Measurements from ENCODE around the gene NLN. TPM values are rescaled to one million over a fixed set of nuclear protein-coding genes. Genes with fewer than 3 reads are reported as not detected.

NLN gene
- total and polyA plus RNA-seq, 4 donors, result 13.4 to 26.4 (median 19.1) TPM

DNA sequence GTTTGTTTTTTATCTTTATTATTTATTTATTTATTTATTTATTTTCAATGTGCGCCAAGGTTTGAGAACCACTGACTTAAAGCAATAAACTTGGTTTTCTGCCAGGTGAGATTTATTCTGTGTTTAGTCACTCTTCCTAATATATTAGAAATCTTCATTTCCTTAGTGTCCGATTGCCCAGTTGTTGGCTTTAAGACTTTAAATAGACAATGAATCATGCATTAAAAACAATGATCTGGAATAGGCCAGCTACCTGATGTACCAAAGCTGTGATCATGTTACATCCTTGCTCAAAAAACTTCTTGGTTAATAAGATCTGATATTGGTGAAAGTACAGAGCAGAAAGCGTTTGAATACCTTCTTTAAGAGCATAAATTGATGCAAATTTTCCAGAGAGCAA, 152.2 kb downstream of the NLN start:
- no peak for TF ChIP-seq HNF4G (IDR thresholded peaks at IDR 0.05)
- no peak for TF ChIP-seq RAD21 (IDR thresholded peaks at IDR 0.05)
- TF ChIP-seq, protein P1, sequence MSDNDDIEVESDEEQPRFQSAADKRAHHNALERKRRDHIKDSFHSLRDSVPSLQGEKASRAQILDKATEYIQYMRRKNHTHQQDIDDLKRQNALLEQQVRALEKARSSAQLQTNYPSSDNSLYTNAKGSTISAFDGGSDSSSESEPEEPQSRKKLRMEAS (IDR thresholded peaks at IDR 0.05), result no peak
- TF ChIP-seq, protein P2, sequence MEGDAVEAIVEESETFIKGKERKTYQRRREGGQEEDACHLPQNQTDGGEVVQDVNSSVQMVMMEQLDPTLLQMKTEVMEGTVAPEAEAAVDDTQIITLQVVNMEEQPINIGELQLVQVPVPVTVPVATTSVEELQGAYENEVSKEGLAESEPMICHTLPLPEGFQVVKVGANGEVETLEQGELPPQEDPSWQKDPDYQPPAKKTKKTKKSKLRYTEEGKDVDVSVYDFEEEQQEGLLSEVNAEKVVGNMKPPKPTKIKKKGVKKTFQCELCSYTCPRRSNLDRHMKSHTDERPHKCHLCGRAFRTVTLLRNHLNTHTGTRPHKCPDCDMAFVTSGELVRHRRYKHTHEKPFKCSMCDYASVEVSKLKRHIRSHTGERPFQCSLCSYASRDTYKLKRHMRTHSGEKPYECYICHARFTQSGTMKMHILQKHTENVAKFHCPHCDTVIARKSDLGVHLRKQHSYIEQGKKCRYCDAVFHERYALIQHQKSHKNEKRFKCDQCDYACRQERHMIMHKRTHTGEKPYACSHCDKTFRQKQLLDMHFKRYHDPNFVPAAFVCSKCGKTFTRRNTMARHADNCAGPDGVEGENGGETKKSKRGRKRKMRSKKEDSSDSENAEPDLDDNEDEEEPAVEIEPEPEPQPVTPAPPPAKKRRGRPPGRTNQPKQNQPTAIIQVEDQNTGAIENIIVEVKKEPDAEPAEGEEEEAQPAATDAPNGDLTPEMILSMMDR (IDR thresholded peaks at IDR 0.05; ENCODE audit: low read depth, low read length, missing input control), result no peak
- TF ChIP-seq HNF4A (conservative IDR thresholded peaks at IDR 0.05), result no peak
- TF ChIP-seq RXRA (IDR thresholded peaks at IDR 0.05), result no peak
- TF ChIP-seq JUND (IDR thresholded peaks at IDR 0.05), result no peak
- TF ChIP-seq SP1 (IDR thresholded peaks at IDR 0.05), result no peak
- TF ChIP-seq TAF1 (conservative IDR thresholded peaks at IDR 0.05), result no peak
- TF ChIP-seq, protein P3, sequence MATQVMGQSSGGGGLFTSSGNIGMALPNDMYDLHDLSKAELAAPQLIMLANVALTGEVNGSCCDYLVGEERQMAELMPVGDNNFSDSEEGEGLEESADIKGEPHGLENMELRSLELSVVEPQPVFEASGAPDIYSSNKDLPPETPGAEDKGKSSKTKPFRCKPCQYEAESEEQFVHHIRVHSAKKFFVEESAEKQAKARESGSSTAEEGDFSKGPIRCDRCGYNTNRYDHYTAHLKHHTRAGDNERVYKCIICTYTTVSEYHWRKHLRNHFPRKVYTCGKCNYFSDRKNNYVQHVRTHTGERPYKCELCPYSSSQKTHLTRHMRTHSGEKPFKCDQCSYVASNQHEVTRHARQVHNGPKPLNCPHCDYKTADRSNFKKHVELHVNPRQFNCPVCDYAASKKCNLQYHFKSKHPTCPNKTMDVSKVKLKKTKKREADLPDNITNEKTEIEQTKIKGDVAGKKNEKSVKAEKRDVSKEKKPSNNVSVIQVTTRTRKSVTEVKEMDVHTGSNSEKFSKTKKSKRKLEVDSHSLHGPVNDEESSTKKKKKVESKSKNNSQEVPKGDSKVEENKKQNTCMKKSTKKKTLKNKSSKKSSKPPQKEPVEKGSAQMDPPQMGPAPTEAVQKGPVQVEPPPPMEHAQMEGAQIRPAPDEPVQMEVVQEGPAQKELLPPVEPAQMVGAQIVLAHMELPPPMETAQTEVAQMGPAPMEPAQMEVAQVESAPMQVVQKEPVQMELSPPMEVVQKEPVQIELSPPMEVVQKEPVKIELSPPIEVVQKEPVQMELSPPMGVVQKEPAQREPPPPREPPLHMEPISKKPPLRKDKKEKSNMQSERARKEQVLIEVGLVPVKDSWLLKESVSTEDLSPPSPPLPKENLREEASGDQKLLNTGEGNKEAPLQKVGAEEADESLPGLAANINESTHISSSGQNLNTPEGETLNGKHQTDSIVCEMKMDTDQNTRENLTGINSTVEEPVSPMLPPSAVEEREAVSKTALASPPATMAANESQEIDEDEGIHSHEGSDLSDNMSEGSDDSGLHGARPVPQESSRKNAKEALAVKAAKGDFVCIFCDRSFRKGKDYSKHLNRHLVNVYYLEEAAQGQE (IDR thresholded peaks at IDR 0.05), result no peak
- no peak for TF ChIP-seq YY1 (IDR thresholded peaks at IDR 0.05)
- no peak for TF ChIP-seq FOXA2 (IDR thresholded peaks at IDR 0.05)
- TF ChIP-seq, protein P4, sequence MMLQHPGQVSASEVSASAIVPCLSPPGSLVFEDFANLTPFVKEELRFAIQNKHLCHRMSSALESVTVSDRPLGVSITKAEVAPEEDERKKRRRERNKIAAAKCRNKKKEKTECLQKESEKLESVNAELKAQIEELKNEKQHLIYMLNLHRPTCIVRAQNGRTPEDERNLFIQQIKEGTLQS (IDR thresholded peaks at IDR 0.05), result no peak
- TF ChIP-seq FOXA1 (IDR thresholded peaks at IDR 0.05), result no peak
- TF ChIP-seq GABPA (IDR thresholded peaks at IDR 0.05 in 1 of 2, conservative IDR thresholded peaks at IDR 0.05 in 1 of 2), result no peak
- 92% methylated on average over 3 of the region's 3 CpGs for WGBS
- DNase-seq (ENCODE audit: low spot score), result no peak
- no peak overlapping the region for H3K4me3 ChIP-seq (ENCODE audit: low read depth in 1 of 3, low read length in 3 of 3)
- H3K4me1 ChIP-seq (ENCODE audit: control insufficient read depth in 4 of 4, insufficient read depth in 4 of 4, low read length in 3 of 4), result no peaks in the 10 kb centered on the region
- H3K9ac ChIP-seq (ENCODE audit: low read depth in 1 of 2, low read length in 2 of 2), result no peak overlapping the region
- H3K27ac ChIP-seq (ENCODE audit: low read depth in 1 of 2, low read length in 2 of 2), result no peak overlapping the region
- H3K36me3 ChIP-seq (ENCODE audit: control insufficient read depth in 4 of 4, insufficient read depth in 3 of 4, low read depth in 1 of 4, low read length in 3 of 4), result no peaks in the 10 kb centered on the region
- no peaks in the 10 kb centered on the region for H3K27me3 ChIP-seq (ENCODE audit: control insufficient read depth in 4 of 4, insufficient read depth in 4 of 4, low read length in 3 of 4)
- H3K9me3 ChIP-seq (ENCODE audit: control insufficient read depth in 4 of 4, low read length in 3 of 4), result no peaks in the 10 kb centered on the region

DNA sequence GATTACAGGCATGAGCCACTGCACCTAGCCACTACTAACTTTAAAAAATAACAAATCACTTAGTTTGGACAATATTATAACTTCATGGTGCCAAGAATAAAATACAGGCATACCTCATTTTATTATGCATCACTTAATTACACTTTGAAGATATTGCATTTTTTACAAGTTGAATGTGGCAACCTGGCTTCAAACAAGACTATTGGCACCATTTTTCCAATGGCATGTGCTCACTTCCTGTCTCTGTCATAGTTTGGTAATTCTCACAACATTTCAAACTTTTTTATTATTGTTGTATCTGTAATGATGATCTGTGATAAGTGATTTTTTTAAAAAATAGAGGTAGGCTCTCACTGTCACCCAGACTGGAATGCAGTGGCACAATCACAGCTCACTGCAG, 154.5 kb downstream of the NLN start:
- no peak overlapping the region for H3K27ac ChIP-seq (ENCODE audit: low read depth in 1 of 2, low read length in 2 of 2)
- no peaks in the 10 kb centered on the region for H3K36me3 ChIP-seq (ENCODE audit: control insufficient read depth in 4 of 4, insufficient read depth in 3 of 4, low read depth in 1 of 4, low read length in 3 of 4)
- H3K9me3 ChIP-seq (ENCODE audit: control insufficient read depth in 4 of 4, low read length in 3 of 4), result no peaks in the 10 kb centered on the region
- H3K27me3 ChIP-seq (ENCODE audit: control insufficient read depth in 4 of 4, insufficient read depth in 4 of 4, low read length in 3 of 4), result no peaks in the 10 kb centered on the region
- TF ChIP-seq, protein P3 (IDR thresholded peaks at IDR 0.05), result no peak
- TF ChIP-seq FOXA1 (IDR thresholded peaks at IDR 0.05) (no peak), SP1 (IDR thresholded peaks at IDR 0.05) (no peak), RXRA (IDR thresholded peaks at IDR 0.05) (no peak), YY1 (IDR thresholded peaks at IDR 0.05) (no peak), TAF1 (conservative IDR thresholded peaks at IDR 0.05) (no peak)
- H3K4me3 ChIP-seq (ENCODE audit: low read depth in 1 of 3, low read length in 3 of 3), result no peak overlapping the region
- no peak overlapping the region for H3K9ac ChIP-seq (ENCODE audit: low read depth in 1 of 2, low read length in 2 of 2)
- no peak for DNase-seq (ENCODE audit: low spot score)
- H3K4me1 ChIP-seq (ENCODE audit: control insufficient read depth in 4 of 4, insufficient read depth in 4 of 4, low read length in 3 of 4), result no peaks in the 10 kb centered on the region

All from liver (tissue), 9 donors.